HG03575 (cell line): ENCODE results near the gene FAM168B.

ENCODE experiments used
- ATAC-seq: cut with Tn5 transposase; IDR thresholded peaks from one replicate; pipeline ENCODE4 v1.9.1; 2021; ENCODE audit not compliant: unreplicated experiment, insufficient number of reproducible peaks, low FRiP score; ENCODE audit errors: extremely low read depth

The FAM168B gene

GRCh38 chr2:131004446-131005209, 88.6 kb downstream of the FAM168B start:
- no peak for ATAC-seq

GRCh38 chr2:130998561-130998960, 94.7 kb downstream of the FAM168B start:
- ATAC-seq: no peak
